NCI-H82 (cell line): ENCODE data around the gene MMP2.

Experiments
- DNase-seq: peaks from one replicate; lab custom pipeline; 2025; lab: John Stamatoyannopoulos, UW

Gene MMP2

DNA sequence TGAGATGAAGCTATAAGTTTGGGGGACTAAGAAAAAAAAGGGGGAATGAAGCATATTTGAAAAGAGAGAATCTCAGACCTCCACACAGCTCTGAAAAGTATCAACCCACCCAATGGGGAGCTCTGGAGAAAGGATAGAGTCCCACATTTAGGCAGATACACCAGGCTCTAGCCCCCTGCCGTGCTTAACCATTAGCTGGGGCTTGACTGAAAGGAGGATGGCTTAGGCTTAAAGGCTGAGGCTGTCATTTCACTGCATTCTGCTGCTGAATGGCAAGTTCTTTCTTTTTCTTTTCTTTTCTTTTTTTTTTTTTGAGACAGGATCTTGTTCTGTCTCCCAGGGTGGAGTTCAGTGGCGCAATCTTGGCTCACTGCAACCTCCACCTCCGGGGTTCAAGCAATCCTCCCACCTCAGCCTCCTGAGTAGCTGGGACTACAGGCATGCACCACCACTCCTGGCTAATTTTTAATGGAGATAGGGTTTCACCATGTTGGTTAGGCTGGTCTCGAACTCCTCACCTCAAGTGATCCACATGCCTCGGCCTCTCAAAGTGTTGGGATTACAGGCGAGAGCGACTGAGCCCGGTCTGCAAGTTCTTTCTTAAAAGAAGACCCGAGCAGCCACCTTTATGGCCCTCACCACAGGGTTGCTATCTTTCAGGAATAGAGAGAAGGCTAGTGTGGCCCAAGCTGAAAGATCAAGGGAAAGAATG is 9.0 kb upstream of the MMP2 start:
- DNase-seq, result peak; percentile 27

DNA sequence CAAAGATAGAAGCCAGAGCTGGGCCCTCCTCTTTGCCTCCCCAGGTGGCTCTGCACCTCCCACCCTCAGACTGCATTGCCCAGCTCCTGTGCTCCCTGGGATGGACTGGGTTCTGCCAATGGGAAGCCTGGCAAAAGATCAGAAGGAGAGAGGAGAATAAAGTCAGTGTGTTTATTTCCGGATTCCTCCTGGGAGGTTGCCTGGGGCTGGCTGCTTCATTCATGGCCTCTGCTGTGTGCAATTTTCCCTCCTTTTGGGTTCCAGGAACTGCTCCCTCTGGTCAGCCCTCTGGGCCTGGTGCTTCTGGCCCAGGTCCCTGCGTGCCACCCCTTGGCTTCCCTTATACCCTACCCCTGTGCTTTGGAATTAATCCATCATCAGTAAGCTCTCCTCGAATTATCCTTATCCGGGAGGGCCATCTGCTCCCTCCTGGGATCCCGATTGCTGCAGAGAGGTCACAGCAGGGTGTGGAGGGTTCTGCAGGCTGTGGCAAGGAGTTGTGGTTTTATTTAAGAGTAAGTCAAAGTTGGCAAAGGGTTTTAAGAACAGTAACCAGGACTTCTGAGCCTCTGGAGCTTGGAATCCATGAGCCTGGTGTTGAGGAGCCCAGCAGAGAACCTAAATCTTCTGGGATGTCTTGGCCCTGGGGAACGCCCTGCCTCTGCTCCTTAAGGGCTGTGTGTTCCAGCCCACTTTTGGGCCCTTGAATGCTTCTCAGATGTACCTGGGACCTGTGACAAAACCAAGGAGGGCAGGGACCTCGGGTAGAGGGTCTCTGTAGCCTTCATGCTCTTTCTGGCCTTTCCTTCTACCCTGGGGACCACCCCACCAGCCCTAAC is 8.2 kb upstream of the MMP2 start:
- DNase-seq, result peak; percentile 94

DNA sequence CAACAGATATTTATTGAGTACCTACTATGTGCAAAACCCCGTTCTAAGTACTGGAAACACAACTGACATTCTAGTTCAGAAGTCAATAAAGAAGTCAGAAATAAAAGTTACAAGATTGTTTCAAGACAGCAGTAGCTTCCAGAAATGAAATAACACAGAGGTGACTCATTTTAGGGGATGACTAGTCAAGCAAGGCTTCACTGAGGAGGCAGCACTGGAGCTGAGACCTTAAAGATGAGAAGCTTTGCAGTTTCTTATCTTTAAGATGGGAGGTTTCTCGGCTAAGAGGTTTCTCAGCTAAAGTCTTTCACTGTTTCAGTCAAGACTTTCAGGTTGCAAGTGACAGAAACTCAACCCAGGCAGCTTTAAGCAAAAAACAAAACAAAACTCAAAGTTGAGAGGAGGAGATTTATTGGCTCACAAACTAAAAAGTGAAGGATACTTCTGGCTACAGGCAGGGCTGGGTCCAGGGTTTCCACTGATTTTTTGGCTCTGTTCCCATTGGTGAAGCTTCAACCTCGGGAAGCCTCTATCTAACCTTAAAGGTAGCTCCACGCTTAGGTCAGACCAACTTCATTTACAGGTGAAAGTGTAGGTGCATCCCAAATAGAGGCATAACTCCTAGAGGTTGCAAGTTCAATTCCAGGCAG is 7.4 kb upstream of the MMP2 start:
- DNase-seq, result no peak

DNA sequence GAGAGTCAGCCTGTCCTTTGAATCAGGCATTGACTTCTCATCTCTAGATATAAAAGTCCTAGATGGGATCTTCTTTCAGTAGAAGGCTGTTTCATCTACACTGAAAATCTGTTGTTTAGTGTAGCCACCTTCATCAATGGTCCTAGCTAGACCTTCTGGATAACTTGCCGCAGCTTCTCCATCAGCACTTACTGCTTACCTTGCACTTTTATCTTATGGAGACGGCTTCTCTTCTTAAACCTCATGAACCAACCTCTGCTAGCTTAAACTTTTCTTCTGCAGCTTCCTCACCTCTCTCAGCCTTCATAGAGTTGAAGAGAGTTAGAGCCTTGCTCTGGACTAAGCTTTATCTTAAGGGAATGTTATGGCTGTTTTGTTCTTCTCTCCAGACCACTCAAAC is 5.4 kb upstream of the MMP2 start:
- DNase-seq, result no peak

DNA sequence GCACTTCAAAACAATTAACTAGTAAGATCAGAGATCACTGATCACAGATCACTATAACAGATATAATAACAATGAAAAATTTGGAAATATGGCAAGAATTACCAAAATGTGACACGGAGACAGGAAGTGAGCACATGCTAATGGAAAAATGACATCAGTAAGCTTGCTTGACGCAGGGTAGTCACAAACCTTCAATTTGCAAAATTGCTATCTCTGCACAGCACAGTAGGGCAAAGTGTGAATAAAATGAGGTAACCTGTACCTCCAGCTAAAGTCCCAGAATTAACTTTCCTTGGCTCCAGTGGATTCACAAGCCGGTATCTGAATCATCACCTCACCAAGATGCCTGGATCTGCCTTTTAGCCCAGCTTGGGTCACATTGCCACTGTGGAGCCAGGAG is 4.2 kb upstream of the MMP2 start:
- DNase-seq, result no peak

DNA sequence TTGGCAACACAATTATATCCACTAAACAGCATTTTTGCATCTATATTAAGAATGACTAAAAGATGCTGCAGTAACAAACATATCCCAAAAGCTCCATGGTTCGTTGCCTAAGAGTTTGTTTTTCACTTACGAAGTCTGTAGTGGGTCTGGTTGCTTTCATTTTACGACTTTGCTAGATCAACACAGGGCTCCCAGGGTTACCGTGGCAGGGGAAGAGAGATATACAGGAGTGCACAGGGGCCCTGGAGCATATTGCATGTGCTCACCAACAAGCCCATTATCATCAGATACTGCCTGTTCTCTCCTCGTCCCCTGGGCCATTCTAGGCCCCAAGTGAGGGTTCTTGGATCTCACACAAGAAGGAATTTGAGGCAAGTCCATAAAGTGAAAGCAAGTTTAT is 3.1 kb upstream of the MMP2 start:
- DNase-seq, result no peak

DNA sequence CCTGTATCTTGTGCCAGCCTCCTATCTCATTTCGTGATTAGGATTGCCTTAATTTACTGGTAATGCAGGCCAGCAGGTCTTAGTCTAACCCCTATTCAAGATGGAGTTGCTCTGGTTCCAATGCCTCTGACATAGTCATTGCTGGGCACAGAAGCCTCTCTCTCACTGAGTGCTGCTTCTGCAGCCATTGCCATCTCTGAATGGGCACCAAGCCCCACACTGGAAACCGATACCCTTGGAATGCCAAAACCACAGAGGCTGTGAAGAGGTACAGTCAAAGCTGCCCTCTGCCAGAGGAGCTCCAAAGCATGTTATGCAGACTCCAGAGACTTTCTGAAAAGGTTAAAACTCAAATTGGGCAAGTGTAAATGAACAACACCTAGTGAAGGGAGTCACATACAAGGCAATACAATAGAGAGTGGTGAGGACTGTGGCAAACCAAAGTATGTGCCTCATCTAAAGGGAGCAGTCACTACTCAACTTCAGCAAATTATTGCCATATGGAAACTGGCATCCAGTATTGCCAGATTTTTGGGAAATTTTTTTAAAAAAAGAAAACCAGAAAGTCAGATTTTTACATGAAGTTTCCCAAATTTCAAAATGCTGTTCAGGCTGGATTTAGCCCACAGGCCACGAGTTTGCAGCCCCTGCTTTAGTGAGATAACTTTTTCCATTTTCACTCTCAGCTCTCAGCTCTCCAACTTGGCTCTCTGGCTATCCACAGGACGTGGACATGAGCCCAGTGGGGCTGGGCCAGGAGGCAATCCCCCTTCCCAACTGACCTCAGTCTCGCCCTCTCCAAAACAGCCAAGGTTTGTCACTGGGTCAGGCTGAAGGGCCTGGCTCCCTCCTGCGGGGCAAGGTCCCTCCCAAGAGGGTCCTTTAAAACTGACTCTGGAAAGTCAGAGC is 2.1 kb upstream of the MMP2 start:
- DNase-seq, result no peak

DNA sequence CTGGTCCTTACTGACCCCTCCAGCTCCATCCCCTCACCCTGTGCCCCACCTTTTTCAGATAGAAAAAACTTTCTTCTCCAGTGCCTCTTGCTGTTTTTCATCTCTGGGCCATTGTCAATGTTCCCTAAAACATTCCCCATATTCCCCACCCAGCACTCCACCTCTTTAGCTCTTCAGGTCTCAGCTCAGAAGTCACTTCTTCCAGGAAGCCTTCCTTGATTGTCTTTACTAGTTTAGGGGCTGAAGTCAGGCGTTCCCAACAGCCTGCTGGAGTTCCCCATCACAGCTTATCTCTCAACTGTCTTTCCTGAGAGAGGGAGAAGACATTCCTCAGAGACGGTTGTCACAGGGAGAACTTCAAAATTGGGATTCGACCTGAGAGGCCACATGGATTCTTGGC is 1.3 kb upstream of the MMP2 start:
- no peak for DNase-seq

DNA sequence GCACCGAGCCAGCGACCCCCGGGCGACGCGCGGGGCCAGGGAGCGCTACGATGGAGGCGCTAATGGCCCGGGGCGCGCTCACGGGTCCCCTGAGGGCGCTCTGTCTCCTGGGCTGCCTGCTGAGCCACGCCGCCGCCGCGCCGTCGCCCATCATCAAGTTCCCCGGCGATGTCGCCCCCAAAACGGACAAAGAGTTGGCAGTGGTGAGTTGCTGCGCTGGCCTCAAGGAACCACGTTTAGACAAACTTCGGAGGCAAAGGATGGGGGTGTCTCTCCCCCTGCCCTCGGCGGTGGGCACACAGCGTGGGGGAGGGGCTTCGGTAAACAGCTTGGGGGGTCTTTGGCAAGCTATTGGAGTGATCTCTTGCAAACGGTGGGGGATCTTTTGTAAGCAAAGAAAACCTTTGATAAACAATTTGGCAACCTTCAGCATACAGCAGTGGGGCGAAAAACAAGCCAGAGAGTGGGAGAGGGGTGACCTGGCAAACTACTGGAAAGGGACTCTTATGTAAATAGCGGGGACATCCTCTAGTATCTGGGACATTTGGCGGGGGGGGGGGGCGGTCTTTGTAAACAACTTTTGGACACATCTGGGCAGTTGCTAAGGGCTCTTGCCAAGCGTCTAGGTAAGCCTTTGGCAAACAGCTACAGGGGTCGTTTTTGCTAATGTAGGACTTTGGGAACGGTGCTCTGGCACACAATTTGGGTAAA is 587 bp downstream of the MMP2 start:
- peak; percentile 46 for DNase-seq

DNA sequence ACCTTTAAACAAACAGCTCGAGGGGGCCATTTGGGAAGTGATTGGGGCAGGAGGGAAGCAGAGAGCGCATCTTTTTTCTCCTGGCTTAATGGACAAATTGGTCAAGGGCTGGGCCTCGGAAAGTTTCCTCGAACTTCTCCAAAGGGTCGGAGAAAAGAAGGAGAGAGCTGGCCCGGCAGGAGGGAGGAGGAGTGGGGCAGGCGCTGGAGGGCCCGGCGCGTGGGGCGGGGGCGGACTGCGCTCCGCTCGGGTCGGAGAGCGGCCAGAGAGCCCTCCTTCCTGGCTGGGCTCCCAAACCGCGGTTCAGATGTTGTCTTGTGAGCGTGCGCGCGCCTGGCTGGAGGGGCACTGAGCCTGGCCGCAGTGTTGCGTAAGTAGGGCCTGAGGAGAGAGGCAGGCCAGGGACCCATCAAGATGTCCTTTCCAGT is 1.2 kb downstream of the MMP2 start:
- no peak for DNase-seq

DNA sequence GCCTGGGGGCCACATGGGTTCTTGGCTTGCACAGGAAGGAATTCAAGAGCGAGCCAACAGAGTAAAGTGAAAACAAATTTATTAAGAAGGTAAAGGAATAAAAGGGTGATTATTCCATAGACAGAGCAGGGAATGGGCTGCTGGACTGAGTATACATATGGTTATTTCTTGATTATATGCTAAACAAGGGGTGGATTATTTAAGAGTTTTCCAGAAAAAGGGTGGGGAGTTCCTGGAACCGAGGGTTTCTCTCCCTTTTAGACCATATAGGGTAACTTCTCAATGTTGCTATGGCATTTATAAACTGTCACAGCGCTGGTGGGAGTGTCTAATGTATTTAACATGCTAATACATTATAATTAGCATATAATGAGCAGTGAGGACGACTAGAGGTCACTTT is 2.0 kb downstream of the MMP2 start:
- DNase-seq, result no peak

DNA sequence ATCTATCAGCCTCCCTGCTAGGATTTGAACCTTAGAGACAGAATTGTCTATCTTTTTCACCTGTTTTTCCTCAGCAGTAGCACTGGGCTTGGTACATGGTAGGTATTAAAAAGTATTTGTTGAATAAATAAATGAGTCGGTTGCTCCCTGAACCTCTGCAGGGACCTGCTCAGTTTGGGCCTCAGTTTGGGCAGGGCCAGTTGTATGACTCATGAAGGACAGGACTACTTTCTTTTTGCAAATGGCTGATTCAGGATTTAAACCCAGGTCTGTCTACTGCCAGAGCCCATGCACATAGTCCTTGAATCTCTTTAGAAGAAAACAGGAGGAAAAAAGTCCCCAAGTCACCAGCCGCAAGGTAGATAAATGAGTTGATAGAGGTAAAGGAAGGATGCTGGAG is 3.1 kb downstream of the MMP2 start:
- DNase-seq, result no peak

DNA sequence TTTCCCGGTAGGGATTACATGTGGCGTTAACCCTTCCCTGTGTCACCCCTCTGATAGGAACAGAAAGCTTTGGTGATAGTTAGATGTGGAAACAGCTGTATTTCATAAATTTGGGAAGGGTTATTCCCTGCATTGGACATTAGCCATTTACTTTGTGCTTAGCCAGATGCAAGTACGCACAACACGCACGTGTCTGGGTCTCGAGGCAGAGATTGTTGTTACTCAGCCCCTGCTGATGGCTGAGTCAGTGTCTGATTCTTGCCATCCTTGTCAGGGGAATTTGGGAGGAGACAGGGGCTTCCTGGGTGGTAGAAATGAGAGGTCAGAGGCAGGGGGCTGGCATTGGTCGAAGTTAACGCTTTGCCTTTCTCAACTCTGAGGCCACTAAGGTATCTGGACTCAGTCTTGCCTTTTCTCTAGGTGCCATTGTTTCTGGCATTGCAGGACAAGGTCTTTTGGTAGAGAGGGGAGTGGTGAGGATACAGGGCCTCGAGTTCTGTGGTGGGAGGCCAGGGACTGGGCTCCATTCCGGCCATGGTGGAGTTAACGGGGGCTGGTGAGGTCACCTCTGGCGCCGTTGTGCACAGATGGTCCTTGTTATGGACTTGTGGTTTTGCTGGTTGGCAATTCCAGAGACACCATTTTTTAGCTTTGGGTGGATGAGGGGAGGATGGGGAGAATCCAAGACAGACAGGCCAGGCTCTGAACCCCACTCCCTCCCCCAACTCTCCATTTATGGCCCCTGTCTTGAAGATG is 8.2 kb downstream of the MMP2 start:
- no peak for DNase-seq

DNA sequence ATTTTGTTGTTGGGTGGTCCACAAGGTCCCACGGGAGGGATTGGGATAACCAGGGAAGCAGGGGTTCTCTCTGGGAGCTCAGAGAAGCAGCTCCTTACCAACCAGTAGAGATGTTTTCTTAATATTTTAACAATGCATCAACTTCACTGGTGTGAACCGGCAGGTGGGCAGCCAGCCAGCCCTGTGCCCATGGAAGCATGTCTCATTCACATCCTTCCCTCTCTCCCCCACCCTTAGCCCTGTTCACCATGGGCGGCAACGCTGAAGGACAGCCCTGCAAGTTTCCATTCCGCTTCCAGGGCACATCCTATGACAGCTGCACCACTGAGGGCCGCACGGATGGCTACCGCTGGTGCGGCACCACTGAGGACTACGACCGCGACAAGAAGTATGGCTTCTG is 9.3 kb downstream of the MMP2 start:
- no peak for DNase-seq

DNA sequence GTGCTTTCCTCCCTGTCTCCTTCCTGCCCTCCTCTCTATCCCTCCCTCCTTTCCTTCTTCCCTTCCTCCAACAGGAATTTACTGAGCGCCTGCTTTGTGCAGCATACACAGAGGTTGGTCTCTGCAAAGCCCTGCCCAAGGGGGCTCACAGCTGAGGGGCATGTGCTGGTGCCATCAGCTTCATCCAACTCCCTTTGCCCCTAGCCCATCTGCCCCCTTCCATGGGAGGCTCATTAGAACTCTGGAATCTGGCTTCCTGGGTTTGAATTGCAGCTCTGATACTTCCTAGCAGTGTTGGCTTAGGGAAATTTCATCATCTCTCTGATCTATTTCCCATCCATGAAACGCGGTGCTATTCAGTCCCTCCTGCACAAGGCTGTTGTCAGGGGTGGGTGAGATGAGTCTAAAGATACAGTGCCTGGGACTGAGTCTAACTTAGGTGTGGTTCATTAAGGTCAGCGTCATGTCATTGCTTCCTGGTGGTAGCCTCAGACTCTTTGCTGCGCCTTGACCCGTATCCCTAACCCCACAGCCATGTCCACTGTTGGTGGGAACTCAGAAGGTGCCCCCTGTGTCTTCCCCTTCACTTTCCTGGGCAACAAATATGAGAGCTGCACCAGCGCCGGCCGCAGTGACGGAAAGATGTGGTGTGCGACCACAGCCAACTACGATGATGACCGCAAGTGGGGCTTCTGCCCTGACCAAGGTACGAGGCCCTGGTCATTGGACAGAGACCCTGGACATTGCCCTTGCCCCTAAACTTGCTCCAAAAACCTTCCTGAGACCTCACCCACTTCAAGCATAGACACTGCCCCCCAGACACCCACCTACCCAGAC is 10.3 kb downstream of the MMP2 start:
- no peak for DNase-seq

DNA sequence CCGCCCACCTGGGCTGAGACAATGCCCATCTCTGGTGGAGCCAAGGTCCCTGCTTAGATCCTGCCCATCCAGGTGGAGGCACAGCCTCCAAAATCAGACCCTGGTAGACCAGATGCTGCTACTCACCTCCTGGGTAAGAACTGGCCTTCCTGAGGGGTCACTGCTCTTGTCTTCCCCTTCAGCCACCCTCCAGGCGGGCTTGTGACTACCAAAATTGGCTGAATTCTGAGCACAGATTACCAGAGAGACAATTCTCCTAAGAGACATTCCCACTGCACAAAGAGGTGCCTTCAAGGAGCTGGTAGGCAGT is 10.9 kb downstream of the MMP2 start:
- no peak for DNase-seq

DNA sequence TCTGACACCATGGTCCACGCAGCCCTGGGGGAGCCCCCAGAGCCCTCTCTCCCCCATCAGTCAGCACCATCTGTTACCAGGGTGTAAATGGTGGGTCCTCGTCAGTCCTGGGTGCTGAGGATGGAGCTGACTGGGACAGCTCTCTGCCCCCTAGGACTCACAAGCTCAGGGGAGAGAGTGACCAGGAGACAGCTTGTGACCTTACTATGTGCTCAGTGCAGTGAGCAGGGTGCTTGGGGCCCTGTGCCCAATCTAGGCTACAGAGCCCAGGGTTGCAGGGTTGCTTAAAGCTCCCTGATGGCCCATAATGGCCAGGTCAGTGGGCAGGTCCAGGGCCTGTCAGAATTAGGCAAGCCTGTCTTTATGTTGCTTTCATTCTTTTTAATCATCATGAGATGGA is 11.3 kb downstream of the MMP2 start:
- DNase-seq, result no peak

DNA sequence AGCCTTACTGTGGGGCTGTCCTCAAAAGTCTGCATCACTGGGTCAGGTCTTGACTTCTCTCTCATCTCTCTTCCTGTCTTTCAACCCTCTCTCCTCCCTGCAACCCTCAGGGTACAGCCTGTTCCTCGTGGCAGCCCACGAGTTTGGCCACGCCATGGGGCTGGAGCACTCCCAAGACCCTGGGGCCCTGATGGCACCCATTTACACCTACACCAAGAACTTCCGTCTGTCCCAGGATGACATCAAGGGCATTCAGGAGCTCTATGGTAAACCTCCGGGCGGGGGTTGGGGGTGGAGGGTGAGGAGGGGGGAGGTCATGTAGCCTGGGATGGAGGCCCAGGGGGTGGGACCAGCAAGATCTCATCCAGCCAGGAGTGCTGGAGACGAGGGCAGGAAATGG is 12.7 kb downstream of the MMP2 start:
- DNase-seq, result no peak

DNA sequence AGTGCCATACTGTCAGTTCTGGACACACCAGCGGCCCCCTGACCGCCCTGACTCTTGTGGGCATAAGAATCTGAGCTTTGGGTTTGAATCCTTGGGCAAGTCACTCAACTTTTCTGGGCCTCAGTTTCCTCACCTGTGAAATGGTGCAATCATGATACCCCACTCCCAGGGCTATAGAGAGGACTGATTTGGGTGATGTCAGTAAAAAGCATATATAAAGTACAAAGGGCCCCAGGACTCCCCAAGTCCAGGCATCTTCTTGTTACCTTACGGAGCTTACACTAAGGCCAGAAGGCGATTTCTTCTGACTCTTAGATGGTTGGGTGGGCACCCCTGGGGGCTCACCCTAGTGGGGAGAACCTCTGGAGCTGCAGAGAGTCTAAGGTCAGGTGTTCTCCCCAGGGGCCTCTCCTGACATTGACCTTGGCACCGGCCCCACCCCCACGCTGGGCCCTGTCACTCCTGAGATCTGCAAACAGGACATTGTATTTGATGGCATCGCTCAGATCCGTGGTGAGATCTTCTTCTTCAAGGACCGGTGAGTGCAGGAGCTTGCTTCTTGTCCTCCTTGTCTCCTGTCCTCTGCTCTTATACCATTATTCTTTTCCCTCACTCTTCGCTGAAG is 13.9 kb downstream of the MMP2 start:
- no peak for DNase-seq
